Endothelial cell of umbilical vein (primary cell): Measurements from ENCODE around the gene GIPC3. TPM values are rescaled to one million over a fixed set of nuclear protein-coding genes. Genes with fewer than 3 reads are reported as not detected.

ENCODE experiments used
- BruUV-seq: library from RNA; stranded (reverse); fragments of 400-500 nt; replicated peaks from 2 replicates; lab custom pipeline; 2021; lab: Mats Ljungman, UMichigan
- CTCF ChIA-PET: fragments of 300-600, 350-600 bp; sonication (Branson Sonifier 250); formaldehyde crosslinking; loops from one replicate; lab custom pipeline; 2021; ENCODE audit warnings: antibody characterized with exemption, inconsistent platforms; lab: Charles Lee
- POLR2A ChIA-PET: fragments of 300-600, 350-600 bp; sonication (Branson Sonifier 250); formaldehyde crosslinking; loops from one replicate; lab custom pipeline; 2021; ENCODE audit warnings: antibody characterized with exemption, inconsistent platforms; lab: Charles Lee
- DNase-seq: peaks from one replicate; pipeline ENCODE4 v3.0.0-alpha.2; 2011; ENCODE audit warnings: low read depth, low spot score
- FAIRE-seq: peaks from 2 replicates; lab custom pipeline; 2011; peaks lifted over from hg19 to GRCh38; lab: Jason Lieb, UNC
- H2AFZ ChIP-seq: 2 replicates; pipeline ENCODE4 v1.6.0; 2012; ENCODE audit warnings: low read depth, low read length, control low read depth, inconsistent platforms
- H3K27ac ChIP-seq: 2 replicates; pipeline ENCODE4 v1.5.1; 2011; ENCODE audit warnings: low read depth, mild to moderate bottlenecking, control low read depth, low read length, moderate library complexity; ENCODE audit not compliant: insufficient read depth
- H3K27me3 ChIP-seq, 2 experiments: 2 replicates each; pipeline versions ENCODE4 v1.6.0 to v1.6.1; 2011; ENCODE audit warnings: low read length in 2 of 2, mixed read lengths in 1 of 2; ENCODE audit not compliant: control insufficient read depth in 2 of 2, insufficient read depth in 2 of 2
- H3K36me3 ChIP-seq, 2 experiments: 2 replicates in 1 of 2; 3 replicates in 1 of 2; pipeline ENCODE4 v1.5.1; 2011; ENCODE audit warnings: low read length in 2 of 2, mild to moderate bottlenecking in 1 of 2, moderate library complexity in 1 of 2; ENCODE audit not compliant: control insufficient read depth in 2 of 2, insufficient read depth in 2 of 2; ENCODE audit errors: extremely low read depth in 1 of 2
- H3K4me1 ChIP-seq: 3 replicates; pipeline ENCODE4 v1.5.1; 2011; ENCODE audit warnings: mild to moderate bottlenecking, low read length; ENCODE audit not compliant: control insufficient read depth, insufficient read depth; ENCODE audit errors: extremely low read depth
- H3K4me2 ChIP-seq: 2 replicates; pipeline ENCODE4 v1.6.1; 2011; ENCODE audit warnings: low read length, control low read depth, mixed read lengths; ENCODE audit not compliant: insufficient read depth
- H3K4me3 ChIP-seq, 3 experiments: fragments of 200-600 bp in 1 of 3; sonication (generic), shearing (Covaris generic) in 1 of 3; replicated peaks in 1 of 3; 2 replicates each; pipeline ENCODE4 v1.5.1; 2011 to 2016; ENCODE audit warnings: control low read depth in 3 of 3, low read length in 3 of 3, mild to moderate bottlenecking in 2 of 3, inconsistent platforms in 1 of 3, low read depth in 1 of 3, moderate library complexity in 1 of 3; ENCODE audit not compliant: insufficient read depth in 1 of 3
- H3K79me2 ChIP-seq: 2 replicates; pipeline ENCODE4 v1.6.0; 2012; ENCODE audit warnings: low read length, inconsistent platforms; ENCODE audit not compliant: control insufficient read depth, insufficient read depth
- H3K9ac ChIP-seq: replicated peaks from 2 replicates; pipeline ENCODE3; 2011; ENCODE audit warnings: low read length, control low read depth; ENCODE audit not compliant: insufficient read depth; ENCODE audit errors: extremely low read depth
- H3K9me1 ChIP-seq: replicated peaks from 3 replicates; pipeline ENCODE4 v1.6.0; 2011; ENCODE audit warnings: mild to moderate bottlenecking, low read length; ENCODE audit not compliant: control insufficient read depth, insufficient read depth; ENCODE audit errors: extremely low read depth
- H3K9me3 ChIP-seq: replicated peaks from 2 replicates; pipeline ENCODE4 v1.5.1; 2012; ENCODE audit warnings: low read length, inconsistent platforms; ENCODE audit not compliant: control insufficient read depth, insufficient read depth
- H4K20me1 ChIP-seq: replicated peaks from 2 replicates; pipeline ENCODE3; 2011; ENCODE audit warnings: mild to moderate bottlenecking, low read length; ENCODE audit not compliant: control insufficient read depth, insufficient read depth; ENCODE audit errors: extremely low read depth
- FOS ChIP-seq: IDR thresholded peaks from 2 replicates; pipeline ENCODE4 v1.6.1; 2011; ENCODE audit warnings: mild to moderate bottlenecking, low read length, moderate library complexity, borderline replicate concordance; ENCODE audit not compliant: insufficient read depth
- GATA2 ChIP-seq: IDR thresholded peaks from 2 replicates; pipeline ENCODE4 v1.7.0; 2011; ENCODE audit warnings: low read depth, mild to moderate bottlenecking, moderate library complexity, mixed read lengths, low read length; ENCODE audit not compliant: insufficient read length, insufficient read depth
- JUN ChIP-seq: IDR thresholded peaks from 2 replicates; pipeline ENCODE4 v1.6.1; 2011; ENCODE audit warnings: borderline replicate concordance, low read depth; ENCODE audit not compliant: insufficient read length, insufficient read depth
- POLR2A ChIP-seq: IDR thresholded peaks from 2 replicates; pipeline ENCODE4 v1.6.1; 2012; ENCODE audit warnings: low read depth, mild to moderate bottlenecking, control low read depth, low read length
- POLR2AphosphoS5 ChIP-seq: IDR thresholded peaks from 2 replicates; pipeline ENCODE4 v1.6.1; 2012; ENCODE audit warnings: low read depth, mild to moderate bottlenecking, control low read depth, low read length, moderate library complexity; ENCODE audit not compliant: insufficient read depth
- dilution Hi-C: fragments of 300-500 bp; cut with MboI; formaldehyde crosslinking; loops from one replicate; pipeline ENCODE4 v1.15.0; 2019; ENCODE audit warnings: low sequenced_read_pairs; ENCODE audit not compliant: extremely low pct_ligation_motif_present
- intact Hi-C: fragments of 100-400 bp; cut with micrococcal nuclease; formaldehyde crosslinking; loops from one replicate; pipeline ENCODE4 v1.10.0; 2022
- polyA plus RNA-seq, 4 experiments: library from polyadenylated mRNA; depleted of rRNA in 3 of 4; stranded (reverse) in 3 of 4; unstranded in 1 of 4; fragments of >200 nt; gene quantifications; 2 replicates each; pipeline versions ENCODE4 v1.2.1 to v1.2.3, GENCODE V29; 2011 to 2012; ENCODE audit warnings: missing spikeins in 1 of 4
- total RNA-seq: library from RNA; stranded (reverse); gene quantifications from 2 replicates; pipeline ENCODE4 v1.2.3, GENCODE V29; 2021
- TF ChIP-seq, protein P1 (sequence below), 2 donors: IDR thresholded peaks; 1 replicate in 1 of 2; 2 replicates in 1 of 2; pipeline ENCODE4 v1.5.1; 2011; ENCODE audit warnings: low read length in 2 of 2, mild to moderate bottlenecking in 2 of 2, moderate library complexity in 2 of 2, control low read depth in 1 of 2, inconsistent platforms in 1 of 2, low read depth in 1 of 2; ENCODE audit not compliant: insufficient read depth in 1 of 2; ENCODE audit errors: extremely low read depth in 1 of 2
- TF ChIP-seq, protein P2 (sequence below): IDR thresholded peaks from 2 replicates; pipeline ENCODE4 v1.6.1; 2011; ENCODE audit not compliant: insufficient read depth, insufficient read length

GIPC3 gene
- total and polyA plus RNA-seq, 2 donors (not counting 3 experiments of a cell fraction or from before 2014, with no cell fraction given): 2.2 to 6.6 TPM

DNA sequence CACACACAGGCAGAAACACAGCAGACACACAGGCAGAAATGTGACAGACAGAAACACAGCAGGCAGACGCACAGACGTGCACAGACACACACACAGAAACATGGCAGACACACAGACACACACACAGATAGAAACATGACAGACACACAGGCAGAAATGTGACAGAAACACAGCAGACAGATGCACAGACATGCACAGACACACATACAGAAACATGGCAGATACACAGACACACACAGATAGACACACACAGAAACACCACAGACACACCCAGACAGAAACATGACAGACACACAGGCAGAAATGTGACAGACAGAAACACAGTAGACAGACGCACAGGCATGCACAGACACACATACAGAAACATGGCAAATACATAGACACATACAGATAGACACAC, 20.1 kb downstream of the GIPC3 start:
- ChIA-PET CTCF (no interaction called here), POLR2A (no interaction called here)
- H3K9me1 ChIP-seq: no peaks in the 10 kb centered on the region
- TF ChIP-seq POLR2A: no peak
- TF ChIP-seq, protein P1, sequence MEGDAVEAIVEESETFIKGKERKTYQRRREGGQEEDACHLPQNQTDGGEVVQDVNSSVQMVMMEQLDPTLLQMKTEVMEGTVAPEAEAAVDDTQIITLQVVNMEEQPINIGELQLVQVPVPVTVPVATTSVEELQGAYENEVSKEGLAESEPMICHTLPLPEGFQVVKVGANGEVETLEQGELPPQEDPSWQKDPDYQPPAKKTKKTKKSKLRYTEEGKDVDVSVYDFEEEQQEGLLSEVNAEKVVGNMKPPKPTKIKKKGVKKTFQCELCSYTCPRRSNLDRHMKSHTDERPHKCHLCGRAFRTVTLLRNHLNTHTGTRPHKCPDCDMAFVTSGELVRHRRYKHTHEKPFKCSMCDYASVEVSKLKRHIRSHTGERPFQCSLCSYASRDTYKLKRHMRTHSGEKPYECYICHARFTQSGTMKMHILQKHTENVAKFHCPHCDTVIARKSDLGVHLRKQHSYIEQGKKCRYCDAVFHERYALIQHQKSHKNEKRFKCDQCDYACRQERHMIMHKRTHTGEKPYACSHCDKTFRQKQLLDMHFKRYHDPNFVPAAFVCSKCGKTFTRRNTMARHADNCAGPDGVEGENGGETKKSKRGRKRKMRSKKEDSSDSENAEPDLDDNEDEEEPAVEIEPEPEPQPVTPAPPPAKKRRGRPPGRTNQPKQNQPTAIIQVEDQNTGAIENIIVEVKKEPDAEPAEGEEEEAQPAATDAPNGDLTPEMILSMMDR (IDR thresholded peaks at IDR 0.05; ENCODE audit: extremely low read depth in 1 of 2, insufficient read depth in 1 of 2, low read depth in 1 of 2, low read length in 2 of 2): no peak
- TF ChIP-seq POLR2AphosphoS5: no peak
- no peak for TF ChIP-seq JUN
- TF ChIP-seq GATA2: no peak
- TF ChIP-seq, protein P2, sequence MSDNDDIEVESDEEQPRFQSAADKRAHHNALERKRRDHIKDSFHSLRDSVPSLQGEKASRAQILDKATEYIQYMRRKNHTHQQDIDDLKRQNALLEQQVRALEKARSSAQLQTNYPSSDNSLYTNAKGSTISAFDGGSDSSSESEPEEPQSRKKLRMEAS: no peak
- TF ChIP-seq FOS: no peak
- H2AFZ ChIP-seq: no peak overlapping the region
- intact Hi-C loops: loop anchor here (5.0 kb wide), 1 partner anchor 33 kb away; the partner anchor contains the start of gene HMG20B
- H3K9me3 ChIP-seq: no peaks in the 10 kb centered on the region
- H3K9ac ChIP-seq: no peak overlapping the region
- H3K4me2 ChIP-seq: no peak overlapping the region
- no peak for DNase-seq
- no peak for FAIRE-seq
- H3K4me1 ChIP-seq: peaks cover 23% of the 10 kb centered on the region
- no peaks in the 10 kb centered on the region for H3K79me2 ChIP-seq
- H3K36me3 ChIP-seq: no peaks in the 10 kb centered on the region
- H3K4me3 ChIP-seq: no peak overlapping the region
- no peak overlapping the region for H3K27ac ChIP-seq
- dilution Hi-C loops: no loop called here
- no peaks in the 10 kb centered on the region for H3K27me3 ChIP-seq
- no TSS peak for BruUV-seq
- no peaks in the 10 kb centered on the region for H4K20me1 ChIP-seq
